MM.1S (cell line): ENCODE data around the gene PAK1.

ENCODE experiments used
- DNase-seq: peaks from one replicate; pipeline ENCODE4 v3.0.0-alpha.2; 2015
- H2AFZ ChIP-seq: fragments of 300-600 bp; sonication (generic); 2 replicates; pipeline ENCODE4 v1.6.0; 2016; ENCODE audit warnings: antibody characterized with exemption, low read length
- H3F3A ChIP-seq: fragments of 300-600 bp; sonication (generic); 2 replicates; pipeline ENCODE4 v1.6.1; 2016; ENCODE audit warnings: mild to moderate bottlenecking, antibody characterized with exemption, low read length, moderate library complexity, mixed read lengths; ENCODE audit not compliant: insufficient read depth
- H3K27ac ChIP-seq: fragments of 300-600 bp; sonication (generic); 2 replicates; pipeline ENCODE4 v1.5.1; 2016; ENCODE audit warnings: mild to moderate bottlenecking, low read length
- H3K27me3 ChIP-seq: fragments of 300-600 bp; sonication (generic); replicated peaks from 2 replicates; pipeline ENCODE4 v1.6.0; 2016; ENCODE audit warnings: low read length; ENCODE audit not compliant: insufficient read depth
- H3K36me3 ChIP-seq: fragments of 300-600 bp; sonication (generic); replicated peaks from 2 replicates; pipeline ENCODE4 v1.6.1; 2016; ENCODE audit warnings: mild to moderate bottlenecking, low read length, mixed read lengths; ENCODE audit not compliant: insufficient read depth
- H3K4me1 ChIP-seq: fragments of 300-600 bp; sonication (generic); 2 replicates; pipeline ENCODE4 v1.6.1; 2016; ENCODE audit warnings: low read length, mixed read lengths
- H3K4me2 ChIP-seq: fragments of 300-600 bp; sonication (generic); 2 replicates; pipeline ENCODE4 v1.6.0; 2016; ENCODE audit warnings: low read depth, low read length
- H3K4me3 ChIP-seq: fragments of 300-600 bp; sonication (generic); 2 replicates; pipeline ENCODE4 v1.5.1; 2016; ENCODE audit warnings: low read length, mixed read lengths
- H3K79me2 ChIP-seq: fragments of 300-600 bp; sonication (generic); 2 replicates; pipeline ENCODE4 v1.6.1; 2016; ENCODE audit warnings: mixed run types, low read length, mixed read lengths
- H3K9ac ChIP-seq: fragments of 300-600 bp; sonication (generic); 2 replicates; pipeline ENCODE4 v1.6.1; 2016; ENCODE audit warnings: low read length, mixed read lengths
- H3K9me2 ChIP-seq: fragments of 300-600 bp; sonication (generic); replicated peaks from 2 replicates; pipeline ENCODE4 v1.6.1; 2016; ENCODE audit warnings: mild to moderate bottlenecking, low read length, mixed read lengths; ENCODE audit not compliant: insufficient read depth
- H3K9me3 ChIP-seq: fragments of 300-600 bp; sonication (generic); replicated peaks from 2 replicates; pipeline ENCODE4 v1.6.1; 2016; ENCODE audit warnings: mild to moderate bottlenecking, low read length, mixed read lengths; ENCODE audit not compliant: insufficient read depth
- H4K20me1 ChIP-seq: fragments of 300-600 bp; sonication (generic); 2 replicates; pipeline ENCODE4 v1.6.1; 2016; ENCODE audit warnings: mild to moderate bottlenecking, low read length, moderate library complexity, mixed read lengths; ENCODE audit not compliant: insufficient read depth
- CTCF ChIP-seq: fragments of 300-600 bp; sonication (generic); IDR thresholded peaks from 2 replicates; pipeline ENCODE4 v1.5.1; 2016; ENCODE audit warnings: antibody characterized with exemption, low read length, mixed read lengths
- EZH2 ChIP-seq: fragments of 300-600 bp; sonication (generic); optimal IDR thresholded peaks from 2 replicates; pipeline ENCODE3; 2017; ENCODE audit warnings: low read depth, mild to moderate bottlenecking, antibody characterized with exemption, low read length, mixed read lengths
- EZH2phosphoT487 ChIP-seq: fragments of 300-600 bp; sonication (generic); IDR thresholded peaks from 2 replicates; pipeline ENCODE4 v1.6.1; 2018; ENCODE audit warnings: antibody characterized with exemption, low read length

PAK1 gene

GRCh38 chr11:77470504-77470903 is 3.4 kb downstream of the PAK1 start:
- H3K9me3 ChIP-seq, result no peaks in the 10 kb centered on the region
- no peaks in the 10 kb centered on the region for H3K9me2 ChIP-seq
- no peaks in the 10 kb centered on the region for H3K27me3 ChIP-seq
- H3F3A ChIP-seq, result peaks cover 39% of the 10 kb centered on the region
- no peaks in the 10 kb centered on the region for H4K20me1 ChIP-seq
- H3K79me2 ChIP-seq, result peaks cover 57% of the 10 kb centered on the region
- peaks cover 45% of the 10 kb centered on the region for H3K4me1 ChIP-seq
- H3K4me3 ChIP-seq, result peak overlapping the region; percentile 58
- no peaks in the 10 kb centered on the region for H3K36me3 ChIP-seq
- H3K9ac ChIP-seq, result peak overlapping the region; percentile 39; the same call in 1 of the 2 replicates
- peak; percentile 68 for DNase-seq
- H2AFZ ChIP-seq, result peak overlapping the region; percentile 60
- H3K27ac ChIP-seq, result peak overlapping the region; percentile 75
- TF ChIP-seq CTCF, result no peak
- TF ChIP-seq EZH2phosphoT487, result no peak
- no peak for TF ChIP-seq EZH2
- H3K4me2 ChIP-seq, result peak overlapping the region; percentile 83

- no peak overlapping the region for H2AFZ ChIP-seq
- TF ChIP-seq EZH2phosphoT487 (no peak), CTCF (peak; percentile 14)
- H3K27ac ChIP-seq, result no peak overlapping the region
- peaks cover 45% of the 10 kb centered on the region for H3K4me1 ChIP-seq
- H4K20me1 ChIP-seq, result no peaks in the 10 kb centered on the region
- no peaks in the 10 kb centered on the region for H3K27me3 ChIP-seq
- no peak overlapping the region for H3K4me2 ChIP-seq
- H3K36me3 ChIP-seq, result no peaks in the 10 kb centered on the region
- peaks cover 67% of the 10 kb centered on the region for H3K79me2 ChIP-seq
- no peaks in the 10 kb centered on the region for H3K9me2 ChIP-seq
- no peaks in the 10 kb centered on the region for H3K9me3 ChIP-seq
- H3F3A ChIP-seq, result peaks cover 27% of the 10 kb centered on the region
- H3K9ac ChIP-seq, result no peak overlapping the region
- no peak overlapping the region for H3K4me3 ChIP-seq
- DNase-seq, result no peak
Observed at GRCh38 chr11:77468527-77468926, 5.4 kb downstream of the PAK1 start.

GRCh38 chr11:77467993-77468392 is 5.9 kb downstream of the PAK1 start:
- no peak overlapping the region for H3K27ac ChIP-seq
- no peak overlapping the region for H2AFZ ChIP-seq
- H3K36me3 ChIP-seq, result no peaks in the 10 kb centered on the region
- TF ChIP-seq CTCF, result no peak
- no peak for TF ChIP-seq EZH2
- no peak for TF ChIP-seq EZH2phosphoT487
- no peaks in the 10 kb centered on the region for H3K9me3 ChIP-seq
- H3K27me3 ChIP-seq, result no peaks in the 10 kb centered on the region
- peaks cover 44% of the 10 kb centered on the region for H3K4me1 ChIP-seq
- DNase-seq, result no peak
- no peaks in the 10 kb centered on the region for H4K20me1 ChIP-seq
- H3K4me2 ChIP-seq, result no peak overlapping the region
- no peak overlapping the region for H3K4me3 ChIP-seq
- no peaks in the 10 kb centered on the region for H3K9me2 ChIP-seq
- peaks cover 68% of the 10 kb centered on the region for H3K79me2 ChIP-seq
- no peak overlapping the region for H3K9ac ChIP-seq
- H3F3A ChIP-seq, result peaks cover 27% of the 10 kb centered on the region
